Right cardiac atrium (tissue), 5 donors: Measurements from ENCODE around the gene ZRSR2. TPM values are rescaled to one million over a fixed set of nuclear protein-coding genes. Genes with fewer than 3 reads are reported as not detected.

Experiments
- ATAC-seq, 2 donors: fragments of 200-7000 bp; cut with Tn5 transposase; one replicate each; pipeline versions ENCODE4 v1.8.0 to v1.9.1; 2020; ENCODE audit warnings: moderate library complexity in 2 of 2, mild to moderate bottlenecking in 1 of 2
- DNase-seq, 3 donors: peaks; one replicate each; pipeline ENCODE4 v3.0.0-alpha.2; 2020
- H3K27ac ChIP-seq: one replicate; pipeline ENCODE4 v1.5.1; 2013; ENCODE audit warnings: mild to moderate bottlenecking, low read length, control low read depth, moderate library complexity
- H3K27me3 ChIP-seq: one replicate; pipeline ENCODE4 v1.6.1; 2013; ENCODE audit not compliant: control insufficient read depth, insufficient read depth
- H3K4me1 ChIP-seq: one replicate; pipeline ENCODE4 v1.6.1; 2013; ENCODE audit warnings: low read length; ENCODE audit not compliant: control insufficient read depth, insufficient read depth
- H3K4me3 ChIP-seq: one replicate; pipeline ENCODE4 v1.5.1; 2013; ENCODE audit warnings: low read length, control low read depth
- H3K9me3 ChIP-seq: one replicate; pipeline ENCODE4 v1.6.1; 2013; ENCODE audit warnings: low read length; ENCODE audit not compliant: control insufficient read depth
- WGBS: extraction: QIAGEN DNeasy Blood & Tissue Kit; methylation state at CpG from one replicate; pipeline ENCODE4 v1.1.7; 2013; 5-methylcytosine and 5-hydroxymethylcytosine counted together
- intact Hi-C, 4 donors: fragments of 100-400 bp; cut with DNase I; formaldehyde crosslinking; loops; one replicate each; pipeline versions ENCODE4 v1.11.0 to v1.14.0; 2022 to 2023
- polyA plus RNA-seq: library from polyadenylated mRNA; stranded (reverse); fragments of 200-250 nt; gene quantifications from one replicate; pipeline ENCODE4 v1.2.3, GENCODE V29; 2013
- total RNA-seq, 4 donors: library from RNA; stranded (reverse); fragmentation: NEBNext Ultra II Directional; extraction: Animal tissue kit (Norgen Biotek cat#: 25700); gene quantifications; one replicate each; pipeline ENCODE4 v1.2.1, GENCODE V29; 2021
- donor health status: healthy with polysubstance abuse.
- donor health status: DM: no; HTN: yes; CAD: no.
- donor health status: DM: no; HTN: no; CAD: no.
- donor health status: DM: no; HTN: yes; CAD: no; lungs with severe emphysema.
- donor health status: DM: yes; HTN: yes; CAD: no.

Gene ZRSR2
- total and polyA plus RNA-seq, 5 donors = 6.8 to 13.6 (median 8.3) TPM

DNA sequence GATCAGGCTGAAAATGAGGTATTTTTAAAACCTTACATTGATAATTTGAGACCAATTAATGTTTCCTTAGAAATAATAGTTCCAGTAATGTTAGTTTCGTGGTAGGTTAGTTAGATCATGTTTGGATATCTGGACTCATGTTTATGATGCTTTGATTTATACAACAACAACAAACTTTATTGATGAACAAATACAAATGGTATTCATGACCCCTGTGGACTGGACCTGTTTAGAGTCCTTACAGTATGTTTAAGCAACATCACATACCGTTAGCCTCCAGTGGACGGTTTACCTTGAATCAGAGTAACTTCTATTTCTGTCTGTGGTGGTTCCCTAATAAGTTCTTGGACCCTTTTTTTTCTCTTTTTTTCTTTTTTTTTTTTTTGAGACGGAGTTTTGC lies 18.0 kb downstream of the ZRSR2 start:
- H3K9me3 ChIP-seq = no peaks in the 10 kb centered on the region
- 97% methylated on average over 4 of the region's 4 CpGs for WGBS
- ATAC-seq = no peak

DNA sequence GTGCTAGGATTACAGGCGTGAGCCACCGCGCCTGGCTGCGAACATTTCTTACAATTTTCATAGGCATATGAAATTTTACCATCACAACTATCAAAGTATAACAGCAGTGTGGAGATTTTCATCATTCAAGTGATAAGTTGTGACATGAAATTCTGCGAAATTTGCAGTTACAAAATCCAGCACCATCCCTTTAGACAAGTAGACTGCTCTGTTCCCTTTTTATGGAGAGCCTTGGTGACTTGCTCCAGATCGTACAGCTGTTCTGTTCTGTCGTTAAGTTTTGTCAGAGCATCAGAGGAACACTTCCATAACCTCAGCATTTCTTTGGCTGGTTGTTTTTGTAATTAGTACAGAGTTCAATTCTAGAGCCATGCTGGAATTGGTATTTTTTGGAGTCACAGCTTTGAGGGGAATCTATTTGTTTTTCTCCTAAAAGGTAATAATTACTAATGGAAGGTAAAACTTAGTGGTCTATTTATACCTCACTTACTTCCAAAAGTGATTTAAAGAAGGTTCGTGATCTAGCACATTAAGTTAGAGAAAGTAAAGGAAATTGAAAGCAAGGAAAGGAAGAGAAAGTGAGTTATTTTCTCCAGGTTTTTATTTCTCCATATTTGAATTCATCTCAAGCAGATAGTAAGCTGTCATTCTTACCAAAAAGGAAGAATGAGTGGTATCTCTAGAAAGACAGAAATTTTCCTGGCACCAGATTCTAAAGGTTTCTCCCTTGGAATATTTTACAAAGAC lies 22.1 kb downstream of the ZRSR2 start:
- no peak for ATAC-seq
- no peak for DNase-seq
- H3K4me3 ChIP-seq = no peak overlapping the region
- no peaks in the 10 kb centered on the region for H3K4me1 ChIP-seq
- H3K27me3 ChIP-seq = no peaks in the 10 kb centered on the region
- no peak overlapping the region for H3K27ac ChIP-seq
- 91% methylated on average over 8 of the region's 8 CpGs for WGBS
- no peaks in the 10 kb centered on the region for H3K9me3 ChIP-seq
- intact Hi-C loops = no loop called here

More for the DNA sequence above, 18.0 kb downstream of the ZRSR2 start:
- intact Hi-C loops = no loop called here
- Histone ChIP-seq H3K4me3 (no peak overlapping the region), H3K27me3 (no peaks in the 10 kb centered on the region), H3K4me1 (no peaks in the 10 kb centered on the region), H3K27ac (no peak overlapping the region)
- DNase-seq = no peak

DNA sequence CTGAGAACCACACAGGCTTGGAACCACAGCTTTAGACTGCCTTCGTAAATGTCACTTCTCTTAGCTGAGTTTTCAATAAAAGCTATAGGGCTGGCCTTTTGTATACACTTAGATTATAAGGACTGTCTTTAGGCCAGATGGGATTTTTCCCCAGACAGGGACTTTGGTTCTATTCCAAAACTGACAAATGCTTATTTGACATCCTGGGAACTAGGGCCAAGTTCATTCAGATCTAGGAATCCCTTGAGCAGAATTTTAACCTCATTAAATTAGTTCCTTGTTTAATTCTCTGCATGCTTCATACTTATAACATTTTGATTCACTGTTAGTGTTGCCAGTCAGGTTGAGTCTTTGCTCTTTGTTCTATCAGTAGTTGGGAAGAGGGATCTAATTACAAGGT lies 23.1 kb downstream of the ZRSR2 start:
- DNase-seq (no peak), ATAC-seq (no peak)
- intact Hi-C loops = no loop called here
- 88% methylated on average over 1 of the region's 1 CpG for WGBS
- Histone ChIP-seq H3K27ac (no peak overlapping the region), H3K4me1 (no peaks in the 10 kb centered on the region), H3K27me3 (no peaks in the 10 kb centered on the region), H3K9me3 (no peaks in the 10 kb centered on the region), H3K4me3 (no peak overlapping the region)

DNA sequence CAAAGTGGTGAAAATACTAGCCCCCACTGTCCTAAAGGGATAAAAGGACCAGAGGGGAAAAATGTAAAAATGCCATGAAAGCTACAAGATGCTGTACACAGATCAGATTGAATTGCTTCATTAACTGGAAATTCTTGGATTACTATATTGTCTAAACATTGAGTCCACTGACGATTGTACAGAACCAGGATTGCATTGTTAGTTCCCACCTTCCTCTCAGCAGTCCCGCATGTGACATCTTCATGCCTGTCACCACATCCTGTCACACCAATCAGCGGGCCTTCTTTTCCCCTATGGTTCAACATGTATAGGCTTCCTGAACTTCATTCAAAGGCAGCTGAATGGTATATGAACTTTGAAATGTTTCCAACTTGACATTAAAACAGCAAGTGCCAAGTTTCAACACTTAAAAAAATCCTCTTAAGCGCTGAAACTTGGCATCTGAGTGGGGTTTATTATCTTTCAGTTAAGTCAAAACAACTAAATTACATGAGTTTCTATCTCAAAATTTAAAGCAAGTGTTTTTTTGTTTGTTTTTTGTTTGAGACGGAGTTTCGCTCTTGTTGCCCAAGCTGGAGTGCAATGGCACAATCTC lies 24.6 kb downstream of the ZRSR2 start:
- Histone ChIP-seq H3K27ac (no peak overlapping the region), H3K4me1 (no peaks in the 10 kb centered on the region), H3K9me3 (no peaks in the 10 kb centered on the region), H3K4me3 (no peak overlapping the region), H3K27me3 (no peaks in the 10 kb centered on the region)
- ATAC-seq = no peak
- intact Hi-C loops = no loop called here
- no peak for DNase-seq
- WGBS = 62% methylated on average over 6 of the region's 6 CpGs

DNA sequence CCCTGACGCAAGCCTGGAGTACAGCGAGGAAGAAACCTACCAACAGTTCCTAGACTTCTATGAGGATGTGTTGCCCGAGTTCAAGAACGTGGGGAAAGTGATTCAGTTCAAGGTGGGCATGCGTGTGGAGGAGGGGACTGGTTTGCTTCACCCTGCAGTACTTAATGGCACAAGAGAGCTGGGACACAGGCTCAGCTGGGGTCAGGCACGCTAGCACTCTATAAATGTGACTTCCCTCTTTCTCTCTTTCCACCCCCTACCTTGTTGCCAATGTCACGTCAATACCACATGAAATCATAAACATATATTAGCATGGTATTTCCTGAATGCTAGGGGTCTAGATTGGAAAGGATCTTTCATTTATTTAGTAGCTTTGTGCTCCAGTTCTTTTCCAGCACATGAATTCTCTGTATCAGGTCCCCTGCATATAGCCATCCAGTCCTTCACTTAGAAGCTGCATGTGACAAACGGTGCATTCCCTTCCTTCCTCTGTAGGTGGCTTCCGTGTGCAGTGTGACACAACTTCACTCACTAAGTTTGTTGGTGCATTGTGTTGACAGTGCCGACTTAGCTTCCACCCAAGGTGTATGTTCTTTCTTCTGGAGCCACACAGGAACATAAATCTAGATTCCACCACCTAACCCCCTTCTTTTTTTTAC lies 25.6 kb downstream of the ZRSR2 start:
- Histone ChIP-seq H3K9me3 (no peaks in the 10 kb centered on the region), H3K4me3 (no peak overlapping the region), H3K27me3 (no peaks in the 10 kb centered on the region), H3K4me1 (no peaks in the 10 kb centered on the region), H3K27ac (no peak overlapping the region)
- intact Hi-C loops = no loop called here
- no peak for DNase-seq
- WGBS = 64% methylated on average over 10 of the region's 10 CpGs
- peak in 1 of 2 donors; percentile 65 for ATAC-seq

DNA sequence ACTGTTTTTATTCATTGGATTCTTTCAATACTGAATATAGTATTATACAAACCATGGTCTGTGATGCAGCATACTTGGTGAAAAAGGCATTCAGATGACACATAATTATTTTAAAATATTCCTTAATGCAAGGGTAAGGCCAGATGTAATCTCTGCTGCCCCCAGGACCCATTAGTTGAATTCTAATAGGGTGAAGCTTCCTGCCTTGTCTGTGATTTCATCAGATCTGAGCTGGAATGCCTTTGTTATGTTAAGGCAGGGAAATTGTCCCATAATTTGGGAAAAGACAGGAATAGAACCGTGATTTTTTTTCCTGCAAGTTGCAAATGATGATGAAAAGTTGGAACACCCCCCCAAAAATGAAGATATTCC lies 26.1 kb downstream of the ZRSR2 start:
- H3K27me3 ChIP-seq = no peaks in the 10 kb centered on the region
- ATAC-seq (no peak), DNase-seq (no peak)
- no peaks in the 10 kb centered on the region for H3K9me3 ChIP-seq
- no peak overlapping the region for H3K4me3 ChIP-seq
- WGBS = 41% methylated on average over 1 of the region's 1 CpG
- intact Hi-C loops = no loop called here
- H3K4me1 ChIP-seq = no peaks in the 10 kb centered on the region
- H3K27ac ChIP-seq = no peak overlapping the region

DNA sequence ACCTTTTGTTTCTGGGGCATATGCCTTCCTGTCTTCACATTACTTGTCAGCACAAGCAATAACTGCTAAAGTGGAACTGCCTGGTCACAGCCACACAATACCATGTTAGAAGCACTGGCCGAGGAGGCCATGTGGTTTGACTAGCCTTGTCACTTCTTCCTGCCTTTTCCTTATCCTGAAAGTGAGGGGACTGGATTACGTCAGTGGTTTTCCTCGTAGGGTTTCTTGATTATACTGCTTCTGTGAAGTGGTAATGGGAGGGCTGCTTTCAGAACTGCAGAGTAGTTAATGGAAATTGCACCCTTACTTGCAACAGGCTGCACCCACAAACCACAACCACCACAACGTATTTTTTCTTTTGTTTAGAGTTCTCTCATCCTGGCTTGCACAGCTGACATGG lies 26.6 kb downstream of the ZRSR2 start:
- no peak overlapping the region for H3K27ac ChIP-seq

DNA sequence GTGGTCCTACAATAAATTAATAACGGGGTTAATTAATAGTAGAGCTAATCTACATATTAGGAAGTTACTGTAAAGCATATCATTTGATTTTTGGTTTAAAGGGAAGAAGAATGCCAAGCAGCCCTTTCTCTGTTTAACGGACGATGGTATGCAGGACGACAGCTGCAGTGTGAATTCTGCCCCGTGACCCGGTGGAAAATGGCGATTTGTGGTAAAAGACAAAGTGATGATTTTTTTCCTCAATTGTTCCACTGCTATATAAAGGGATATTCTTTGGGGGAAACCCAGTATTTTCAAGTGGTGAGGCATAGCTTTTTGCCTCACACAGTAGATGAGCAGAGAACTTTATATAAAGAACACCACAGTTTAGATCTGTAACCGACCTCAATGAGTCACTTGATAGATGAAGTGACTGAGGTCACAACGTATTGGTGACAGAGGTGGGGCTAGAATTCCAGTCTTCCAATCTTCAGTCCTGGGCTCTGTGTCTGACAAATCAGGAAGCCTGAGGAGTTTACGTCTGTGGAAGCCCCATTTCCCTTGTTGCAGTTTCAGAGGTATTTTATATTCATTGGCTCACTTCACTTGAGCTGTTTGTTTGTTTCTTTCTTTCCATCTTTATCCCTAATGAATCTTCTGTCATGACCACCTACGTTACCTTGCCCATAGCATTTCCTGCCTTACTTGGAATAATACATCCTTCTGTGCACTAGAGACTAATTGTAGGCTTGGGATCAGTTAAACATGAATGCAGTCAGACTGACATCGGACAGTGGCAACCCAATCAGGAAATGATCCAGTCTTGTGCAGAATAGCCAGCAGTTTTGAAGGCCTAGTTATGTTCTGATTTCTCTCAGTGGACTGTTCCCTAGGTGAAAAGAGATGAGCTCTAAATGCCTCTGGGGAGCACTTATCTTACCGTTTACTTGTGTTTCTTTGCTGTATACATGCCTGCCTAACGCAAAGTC lies 30.1 kb downstream of the ZRSR2 start:
- no peaks in the 10 kb centered on the region for H3K9me3 ChIP-seq
- no peaks in the 10 kb centered on the region for H3K4me1 ChIP-seq
- no peak for DNase-seq
- H3K27me3 ChIP-seq = no peaks in the 10 kb centered on the region
- H3K4me3 ChIP-seq = no peak overlapping the region
- intact Hi-C loops = no loop called here
- ATAC-seq = no peak
- 81% methylated on average over 14 of the region's 14 CpGs for WGBS
- no peak overlapping the region for H3K27ac ChIP-seq

More for the DNA sequence above, 26.6 kb downstream of the ZRSR2 start:
- ATAC-seq = no peak
- H3K4me3 ChIP-seq = no peak overlapping the region
- 47% methylated on average over 4 of the region's 4 CpGs for WGBS
- no peaks in the 10 kb centered on the region for H3K9me3 ChIP-seq
- no peak for DNase-seq
- no peaks in the 10 kb centered on the region for H3K4me1 ChIP-seq
- intact Hi-C loops = no loop called here
- H3K27me3 ChIP-seq = no peaks in the 10 kb centered on the region

DNA sequence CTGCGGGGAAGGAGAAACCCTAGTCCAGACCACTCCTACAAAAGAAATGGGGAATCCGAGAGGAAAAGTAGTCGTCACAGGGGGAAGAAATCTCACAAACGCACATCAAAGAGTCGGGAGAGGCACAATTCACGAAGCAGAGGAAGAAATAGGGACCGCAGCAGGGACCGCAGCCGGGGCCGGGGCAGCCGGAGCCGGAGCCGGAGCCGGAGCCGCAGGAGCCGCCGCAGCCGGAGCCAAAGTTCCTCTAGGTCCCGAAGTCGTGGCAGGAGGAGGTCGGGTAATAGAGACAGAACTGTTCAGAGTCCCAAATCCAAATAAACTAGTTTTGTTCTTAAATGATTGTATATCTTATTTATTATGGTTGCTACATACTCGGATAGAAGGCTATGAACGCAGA lies 32.6 kb downstream of the ZRSR2 start:
- WGBS = 93% methylated on average over 23 of the region's 23 CpGs
- no peak overlapping the region for H3K27ac ChIP-seq
- no peak overlapping the region for H3K4me3 ChIP-seq
- no peak for DNase-seq
- no peaks in the 10 kb centered on the region for H3K27me3 ChIP-seq
- no peak for ATAC-seq
- no peaks in the 10 kb centered on the region for H3K9me3 ChIP-seq
- intact Hi-C loops = no loop called here
- H3K4me1 ChIP-seq = no peaks in the 10 kb centered on the region

DNA sequence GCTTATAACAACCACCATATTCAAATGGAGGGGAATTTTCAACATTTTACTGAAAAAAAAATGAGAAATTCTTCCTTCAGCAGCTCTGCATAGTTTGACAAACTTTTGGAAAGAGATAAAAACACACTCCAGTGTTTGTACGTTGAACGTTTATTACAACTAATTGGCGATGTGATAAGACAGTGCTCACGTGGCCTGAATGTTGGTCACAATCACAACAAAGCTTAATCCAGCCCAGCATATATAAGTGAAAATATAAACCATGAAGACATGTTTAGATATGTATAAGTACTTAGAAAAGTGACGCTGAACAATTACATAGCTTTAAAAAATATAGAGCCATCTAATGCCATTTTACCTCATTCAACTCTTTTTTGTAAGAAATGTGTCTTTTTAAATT lies 35.7 kb downstream of the ZRSR2 start:
- 66% methylated on average over 5 of the region's 5 CpGs for whole genome bisulfite sequencing
- Histone ChIP-seq H3K27me3 (no peaks in the 10 kb centered on the region), H3K4me1 (no peaks in the 10 kb centered on the region), H3K4me3 (no peak overlapping the region), H3K27ac (no peak overlapping the region), H3K9me3 (no peaks in the 10 kb centered on the region)
- DNase-seq = no peak
- intact Hi-C loops = no loop called here
- no peak for ATAC-seq

DNA sequence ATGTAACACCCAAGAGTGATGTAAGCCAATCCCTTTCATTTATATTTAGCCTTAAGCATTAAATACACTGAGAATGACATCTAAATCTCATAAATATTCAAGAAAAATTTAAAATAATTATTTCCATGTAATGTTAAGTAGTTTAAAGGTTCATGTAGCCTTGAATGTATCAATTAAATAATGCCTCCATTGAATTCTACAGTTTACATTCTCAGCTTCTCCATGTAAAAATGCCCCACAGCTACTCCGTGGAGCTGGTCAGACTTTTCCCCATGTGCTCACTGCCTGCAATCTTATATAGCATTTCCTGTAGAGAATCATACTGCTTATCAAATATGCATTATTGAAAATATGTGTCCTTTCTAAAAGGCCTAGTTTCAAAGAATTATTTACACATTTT lies 38.9 kb downstream of the ZRSR2 start:
- no peak for ATAC-seq

More for the DNA sequence above, 38.9 kb downstream of the ZRSR2 start:
- Histone ChIP-seq H3K4me1 (no peaks in the 10 kb centered on the region), H3K27me3 (no peaks in the 10 kb centered on the region), H3K4me3 (no peak overlapping the region), H3K9me3 (no peaks in the 10 kb centered on the region), H3K27ac (no peak overlapping the region)
- 59% methylated on average over 1 of the region's 1 CpG for WGBS
- intact Hi-C loops = no loop called here
- DNase-seq = no peak
